Measurements from ENCODE around the gene TPCN1. TPM values are rescaled to one million over a fixed set of nuclear protein-coding genes. Genes with fewer than 3 reads are reported as not detected.

TPCN1 gene
- total and polyA plus RNA-seq, 2 of the 8 experiments (the other 6 are each of a cell fraction or from before 2014, with no cell fraction given) = 14.9 to 21.4 TPM

- ChIA-PET CTCF (ENCODE audit: partially characterized antibody) (interaction anchor here (0.6 to 2.3 kb wide), 4 partner anchors 8 to 360 kb away, joined by 3 to 6 read pairs (median 4); no protein-coding TSS in a partner anchor), POLR2A (ENCODE audit: partially characterized antibody) (no interaction called here)
- no peaks in the 10 kb centered on the region for H3K9me3 ChIP-seq (ENCODE audit: insufficient read depth in 2 of 2, low read depth in 1 of 2, low read length in 1 of 2)
- H4K5ac ChIP-seq (ENCODE audit: insufficient read length, low read depth, low read length) = no peak overlapping the region
- H2BK15ac ChIP-seq (ENCODE audit: low read length) = no peak overlapping the region
- no peak overlapping the region for H2BK12ac ChIP-seq (ENCODE audit: low read depth, low read length)
- TF ChIP-seq TBP (IDR thresholded peaks at IDR 0.05; ENCODE audit: low read depth, low read length) (no peak), PHF8 (conservative IDR thresholded peaks at IDR 0.05; ENCODE audit: low read depth, low read length) (no peak)
- H3K4me3 ChIP-seq (ENCODE audit: extremely low read depth in 1 of 4, insufficient read depth in 2 of 4, low read depth in 3 of 4, low read length in 4 of 4) = no peak overlapping the region
- peaks cover 8 to 44% (median 30%) of the 10 kb centered on the region in 4 experiments; a peak in 7 of 8 replicates for H3K36me3 ChIP-seq (ENCODE audit: control insufficient read depth in 2 of 4, insufficient read depth in 4 of 4, low read length in 3 of 4)
- peaks cover 11% of the 10 kb centered on the region for H3K79me1 ChIP-seq (ENCODE audit: low read depth, low read length)
- H3K9ac ChIP-seq (replicated peaks in 1 of 4; ENCODE audit: extremely low read depth in 1 of 4, low read depth in 3 of 4, low read length in 3 of 4) = no peak overlapping the region
- no peak overlapping the region for H2BK20ac ChIP-seq (ENCODE audit: low read length)
- FAIRE-seq (no peak), DNase-seq (ENCODE audit: low read depth in 1 of 2, low spot score in 2 of 2) (no peak)
- no peak overlapping the region for H2AK5ac ChIP-seq (ENCODE audit: low read depth, low read length)
- H3K4ac ChIP-seq (replicated peaks; ENCODE audit: insufficient read length, low read depth, low read length) = no peak overlapping the region
- no peak overlapping the region for H4K8ac ChIP-seq (ENCODE audit: extremely low read depth, insufficient read depth, low read length)
- peaks cover 2 to 13% of the 10 kb centered on the region in 2 experiments for H4K20me1 ChIP-seq (replicated peaks in 1 of 2; ENCODE audit: control insufficient read depth in 1 of 2, insufficient read depth in 2 of 2, low read length in 2 of 2)
- H2BK5ac ChIP-seq (ENCODE audit: low read depth, low read length) = no peak overlapping the region
- H2AFZ ChIP-seq (ENCODE audit: low read length) = no peak overlapping the region
- H3K14ac ChIP-seq (ENCODE audit: insufficient read length) = no peak overlapping the region
- H3K4me2 ChIP-seq (ENCODE audit: insufficient read depth in 1 of 2, low read depth in 2 of 2, low read length in 2 of 2) = no peak overlapping the region
- H3K27ac ChIP-seq (ENCODE audit: low read depth, low read length) = no peak overlapping the region
- H4K91ac ChIP-seq (replicated peaks; ENCODE audit: insufficient read length, low read length) = no peak overlapping the region
- H3K56ac ChIP-seq (replicated peaks; ENCODE audit: insufficient read length, low read depth, low read length) = no peak overlapping the region
- 92% methylated on average over 3 of the region's 3 CpGs; no CpG with 5 or more reads in 1 of the 2 experiments for WGBS, 2 experiments (ENCODE audit: extremely low coverage in 1 of 2, insufficient coverage in 1 of 2, insufficient read length in 1 of 2, insufficient replicate concordance in 2 of 2, low coverage in 1 of 2, low lambda C conversion rate in 2 of 2, missing lambda C conversion rate in 1 of 2)
- H3K4me1 ChIP-seq (replicated peaks in 1 of 4; ENCODE audit: control insufficient read depth in 3 of 4, insufficient read depth in 4 of 4, low read length in 3 of 4) = peaks cover 0 to 6% (median 3%) of the 10 kb centered on the region in 4 experiments; a peak in 4 of 7 replicates
- no peaks in the 10 kb centered on the region for H3K27me3 ChIP-seq (replicated peaks in 1 of 4; ENCODE audit: control insufficient read depth in 3 of 4, extremely low read depth in 1 of 4, insufficient read depth in 3 of 4, low read length in 3 of 4)
- peaks cover 9 to 42% of the 10 kb centered on the region in 2 experiments; a peak in 3 of 4 replicates for H3K79me2 ChIP-seq (ENCODE audit: control insufficient read depth in 1 of 2, insufficient read depth in 2 of 2, low read length in 2 of 2)
- H3K23me2 ChIP-seq (ENCODE audit: low read depth, low read length) = peaks cover 7% of the 10 kb centered on the region; the same call in 1 of the 2 replicates
- no peak overlapping the region for H3K23ac ChIP-seq (ENCODE audit: insufficient read length)
- no peak overlapping the region for H3K18ac ChIP-seq (ENCODE audit: extremely low read depth, low read length)
- no peak overlapping the region for H2BK120ac ChIP-seq (replicated peaks; ENCODE audit: low read depth, low read length)
These were observed 39.3 kb upstream of the TPCN1 start for GRCh38 chr12:113181975-113182374.

Data from H1 (cell line).